Epithelial cell of proximal tubule (primary cell): ENCODE data around the gene GTSE1. TPM values are rescaled to one million over a fixed set of nuclear protein-coding genes. Genes with fewer than 3 reads are reported as not detected.

ENCODE experiments used
- DNase-seq: peaks from one replicate; pipeline ENCODE4 v3.0.0-alpha.2; 2011; ENCODE audit warnings: low read depth
- H3K4me3 ChIP-seq: 2 replicates; pipeline ENCODE4 v1.5.1; 2011; ENCODE audit warnings: low read depth, mild to moderate bottlenecking, low read length
- total RNA-seq: library from RNA; depleted of rRNA; stranded (reverse); fragments of >200 nt; gene quantifications from 2 replicates; pipeline ENCODE4 v1.2.3, GENCODE V29; 2015
- TF ChIP-seq, protein P1 (sequence below): conservative IDR thresholded peaks from 2 replicates; pipeline ENCODE4 v1.5.1; 2012; ENCODE audit warnings: low read depth, mild to moderate bottlenecking, low read length

GTSE1 gene
- total RNA-seq, 1 donor from 2014 or later, result 18.2 TPM

GRCh38 chr22:46338636-46339035, 42.0 kb downstream of the GTSE1 start:
- no peak overlapping the region for H3K4me3 ChIP-seq
- TF ChIP-seq, protein P1, sequence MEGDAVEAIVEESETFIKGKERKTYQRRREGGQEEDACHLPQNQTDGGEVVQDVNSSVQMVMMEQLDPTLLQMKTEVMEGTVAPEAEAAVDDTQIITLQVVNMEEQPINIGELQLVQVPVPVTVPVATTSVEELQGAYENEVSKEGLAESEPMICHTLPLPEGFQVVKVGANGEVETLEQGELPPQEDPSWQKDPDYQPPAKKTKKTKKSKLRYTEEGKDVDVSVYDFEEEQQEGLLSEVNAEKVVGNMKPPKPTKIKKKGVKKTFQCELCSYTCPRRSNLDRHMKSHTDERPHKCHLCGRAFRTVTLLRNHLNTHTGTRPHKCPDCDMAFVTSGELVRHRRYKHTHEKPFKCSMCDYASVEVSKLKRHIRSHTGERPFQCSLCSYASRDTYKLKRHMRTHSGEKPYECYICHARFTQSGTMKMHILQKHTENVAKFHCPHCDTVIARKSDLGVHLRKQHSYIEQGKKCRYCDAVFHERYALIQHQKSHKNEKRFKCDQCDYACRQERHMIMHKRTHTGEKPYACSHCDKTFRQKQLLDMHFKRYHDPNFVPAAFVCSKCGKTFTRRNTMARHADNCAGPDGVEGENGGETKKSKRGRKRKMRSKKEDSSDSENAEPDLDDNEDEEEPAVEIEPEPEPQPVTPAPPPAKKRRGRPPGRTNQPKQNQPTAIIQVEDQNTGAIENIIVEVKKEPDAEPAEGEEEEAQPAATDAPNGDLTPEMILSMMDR, result no peak
- no peak for DNase-seq

DNA sequence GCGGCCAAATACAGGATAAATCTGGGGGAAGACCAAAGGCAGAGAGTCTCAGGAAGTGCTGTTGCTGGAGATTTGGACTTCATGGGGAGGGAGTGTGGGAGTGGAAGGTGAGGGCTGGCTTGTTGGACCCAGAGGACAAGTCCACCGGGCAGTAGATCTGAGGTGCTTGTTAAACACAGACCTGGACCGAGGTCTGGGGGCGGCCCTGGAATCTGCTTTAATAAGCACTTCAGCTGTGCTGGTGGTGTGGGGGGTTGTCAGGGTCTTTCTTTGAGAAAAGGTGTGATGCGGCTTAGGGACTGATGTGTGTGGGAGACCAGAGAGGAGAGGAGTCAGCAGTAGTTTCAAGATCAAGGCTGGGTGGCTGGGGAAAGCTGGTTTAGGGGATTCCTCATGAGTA, 43.3 kb downstream of the GTSE1 start:
- DNase-seq, result no peak
- TF ChIP-seq, protein P1, result no peak
- no peak overlapping the region for H3K4me3 ChIP-seq

DNA sequence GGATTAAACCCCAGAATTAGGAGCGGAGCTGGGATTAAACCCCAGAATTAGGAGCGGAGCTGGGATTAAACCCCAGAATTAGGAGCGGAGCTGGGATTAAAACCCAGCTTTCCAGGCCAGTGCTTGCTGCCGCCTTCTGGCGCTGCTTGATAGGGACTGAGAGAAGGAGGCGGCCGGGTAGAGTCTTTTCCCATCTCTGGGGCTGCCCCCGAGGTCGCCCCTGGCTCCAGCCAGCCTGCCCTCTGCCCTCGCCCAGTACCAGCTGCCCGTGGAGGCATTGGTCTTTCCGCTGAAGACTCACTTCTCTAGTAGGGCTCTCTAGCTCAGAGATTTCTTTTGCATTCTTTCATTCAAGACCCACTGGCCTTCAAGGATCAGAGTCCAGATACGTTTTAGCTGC, 44.0 kb downstream of the GTSE1 start:
- H3K4me3 ChIP-seq, result no peak overlapping the region
- no peak for DNase-seq
- TF ChIP-seq, protein P1, result no peak

GRCh38 chr22:46346680-46347405, 50.2 kb downstream of the GTSE1 start:
- TF ChIP-seq, protein P1, result no peak
- DNase-seq, result no peak
- H3K4me3 ChIP-seq, result no peak overlapping the region

- no peak overlapping the region for H3K4me3 ChIP-seq
- TF ChIP-seq, protein P1, result no peak
- no peak for DNase-seq
Observed at GRCh38 chr22:46347646-46348045, 51.0 kb downstream of the GTSE1 start.

DNA sequence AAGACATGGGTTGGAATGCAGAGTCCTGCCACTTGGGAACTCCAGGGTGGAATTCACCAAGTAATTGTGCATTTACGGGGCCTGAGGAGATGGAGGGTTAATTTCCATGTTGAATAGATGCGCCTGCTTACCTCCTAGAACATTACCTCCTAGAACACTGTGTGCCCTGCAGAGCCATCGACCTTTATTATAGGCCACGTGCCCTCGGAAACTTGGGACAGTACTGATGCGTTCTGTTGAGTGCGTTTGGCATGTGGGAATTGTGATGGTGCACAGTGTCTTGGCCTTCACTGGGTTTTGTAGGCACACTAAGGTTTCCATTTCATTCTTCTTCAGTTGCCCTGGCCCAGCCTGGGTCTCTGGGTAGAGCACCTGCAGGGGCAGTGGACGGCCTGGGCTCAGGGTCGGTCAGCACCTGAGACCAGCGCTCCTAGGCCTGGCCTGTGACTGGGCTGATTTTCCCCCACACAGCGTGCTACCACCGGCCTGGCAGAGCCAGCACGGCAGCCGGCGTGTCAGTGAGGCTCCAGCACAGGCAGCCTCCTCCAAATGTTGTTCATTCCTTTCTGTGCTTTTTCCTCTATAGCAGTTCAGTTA, 51.5 kb downstream of the GTSE1 start:
- TF ChIP-seq, protein P1, result no peak
- no peak overlapping the region for H3K4me3 ChIP-seq
- no peak for DNase-seq

DNA sequence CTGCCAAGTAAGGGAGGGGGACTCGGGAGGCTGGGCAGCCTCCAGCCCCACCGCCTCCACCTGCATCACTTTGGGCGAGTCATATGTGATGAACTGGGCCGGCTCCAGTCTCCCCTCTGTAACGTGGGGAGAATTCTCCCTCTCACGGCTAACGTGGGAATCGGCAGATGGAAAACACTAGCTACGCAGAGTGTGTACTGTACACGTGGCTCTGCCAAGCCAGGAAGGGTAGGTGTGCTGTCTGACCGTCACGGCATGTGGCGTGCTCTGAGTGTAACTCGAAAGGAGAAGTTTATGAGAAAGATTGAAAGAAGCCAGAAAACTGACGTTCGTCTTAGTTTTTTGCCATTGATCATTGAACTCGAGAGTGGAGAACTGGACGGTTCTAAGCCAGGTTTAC, 52.6 kb downstream of the GTSE1 start:
- TF ChIP-seq, protein P1, result no peak
- H3K4me3 ChIP-seq, result no peak overlapping the region
- DNase-seq, result no peak
